Left colon (tissue), 2 donors: ENCODE measurements around the gene EFNA3. TPM values are rescaled to one million over a fixed set of nuclear protein-coding genes. Genes with fewer than 3 reads are reported as not detected.

ENCODE experiments used
- ATAC-seq: fragments of 200-7000 bp; cut with Tn5 transposase; one replicate; pipeline ENCODE4 v1.9.1; 2020; ENCODE audit warnings: mild to moderate bottlenecking, moderate library complexity
- DNase-seq, 2 donors: peaks; one replicate each; pipeline ENCODE4 v3.0.0-alpha.2; 2020
- intact Hi-C, 2 donors: fragments of 100-400 bp; cut with DNase I in 1 of 2; cut with micrococcal nuclease in 1 of 2; formaldehyde crosslinking; loops; one replicate each; pipeline versions ENCODE4 v1.11.2 to v1.14.0; 2022; cut with DNase I, micrococcal nuclease
- long read RNA-seq: library from polyadenylated mRNA; unstranded; transcript quantifications from one replicate; pipeline ENCODE4 v2.0.0, GENCODE V29; 2021
- total RNA-seq, 2 donors: library from RNA; stranded (reverse); fragmentation: NEBNext Ultra II Directional; extraction: Animal tissue kit (Norgen Biotek cat#: 25700); gene quantifications; one replicate each; pipeline ENCODE4 v1.2.1, GENCODE V29; 2021
- donor health status: DM: no; HTN: no; CAD: no.
- donor health status: DM: yes; HTN: yes; CAD: no.

The EFNA3 gene
- 10 to 100 TPM in 1 of 2 donors, 1 to 10 TPM in 1; 7.7 to 23.1 TPM for total RNA-seq
- long read RNA-seq, transcript EFNA3-201 (5 exons, 1,782 nt), result major isoform, 9 of 18 reads
- long read RNA-seq, partial matches to known transcripts, result 6 of 18 reads
- long read RNA-seq, other reads (novel, unspliced or antisense), result 2 of 18 reads

GRCh38 chr1:155078469-155079209 lies at the start of gene EFNA3:
Gene EFNA3 (plus strand): TSS chr1:155078837. CDS start chr1:155078942, 105 bp downstream.
- intact Hi-C loops, result no loop called here
- ATAC-seq (peak; percentile 52), DNase-seq (peak; percentile 75 to 88)

DNA sequence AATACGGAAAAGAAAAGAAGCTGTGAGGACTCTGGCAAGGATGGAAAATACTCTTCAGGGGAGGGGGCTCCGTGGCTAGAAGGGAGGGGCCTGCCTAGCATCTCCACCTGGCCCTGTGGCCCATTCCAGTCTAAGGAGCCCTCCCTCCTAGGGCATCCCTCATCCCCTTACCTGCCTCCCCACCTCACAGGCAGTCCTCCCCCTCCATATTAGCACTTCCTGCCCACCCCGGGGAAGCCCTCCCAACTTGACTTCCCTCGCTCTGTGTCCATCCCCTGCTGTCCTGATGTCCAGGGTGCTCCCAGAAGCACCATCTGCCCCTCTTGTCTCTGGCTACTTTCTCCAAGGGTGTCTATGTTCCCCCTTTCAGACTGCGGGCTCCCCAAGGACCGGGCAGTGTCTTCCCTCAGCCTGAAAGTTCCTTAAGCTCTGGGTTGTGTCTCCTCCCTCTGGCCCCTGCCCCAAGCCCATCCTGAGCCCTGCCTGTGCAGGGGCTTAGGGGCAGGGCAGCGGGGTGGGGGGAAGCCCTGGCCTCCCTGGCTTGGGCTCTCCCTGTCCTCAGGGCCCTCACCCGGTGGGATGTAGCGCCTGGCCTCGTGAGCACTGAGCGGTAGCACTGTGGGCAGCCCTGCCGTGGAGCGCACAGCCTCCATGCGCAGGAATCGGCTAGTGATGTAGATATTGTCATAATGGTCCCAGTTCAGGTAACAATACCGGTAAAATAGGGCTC lies 49.0 kb upstream of the EFNA3 start:
- no peak for DNase-seq
- intact Hi-C loops, result no loop called here
- no peak for ATAC-seq

- DNase-seq (no peak), ATAC-seq (no peak)
- intact Hi-C loops, result no loop called here
Observed at GRCh38 chr1:155030243-155030795, 48.3 kb upstream of the EFNA3 start.

- intact Hi-C loops, result no loop called here
- ATAC-seq (no peak), DNase-seq (no peak)
Observed at GRCh38 chr1:155030899-155031298, 47.7 kb upstream of the EFNA3 start.

DNA sequence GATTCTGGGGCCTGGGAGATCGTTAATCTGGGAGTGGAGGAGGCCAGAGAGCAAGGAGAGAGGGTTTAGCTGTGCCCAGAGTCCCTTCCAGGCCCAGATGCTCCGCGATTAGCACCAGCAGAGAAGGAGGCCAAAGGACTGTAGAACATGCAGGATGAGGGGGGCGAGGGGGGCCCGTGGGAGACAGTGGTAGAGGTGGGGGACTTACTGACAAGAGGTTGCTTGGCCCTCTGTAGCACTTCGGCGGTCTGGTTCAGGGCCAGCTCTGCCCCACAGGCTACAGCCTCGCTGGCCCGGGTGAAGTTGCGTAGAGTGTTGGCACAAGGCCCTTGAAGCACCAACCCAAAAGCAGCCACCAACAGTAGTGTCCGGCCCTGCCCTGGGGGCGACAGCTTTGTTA lies 45.8 kb upstream of the EFNA3 start:
- intact Hi-C loops, result no loop called here
- no peak for ATAC-seq
- DNase-seq, result no peak

- intact Hi-C loops, result no loop called here
- no peak for DNase-seq
Observed at GRCh38 chr1:155033524-155033923, 45.1 kb upstream of the EFNA3 start, which contains the start of the genes DCST1 and DCST2. Gene DCST1 (plus strand): TSS chr1:155033824. CDS start chr1:155034037, 213 bp downstream. Gene DCST2 (minus strand): TSS chr1:155033781. CDS start chr1:155033701, 80 bp downstream.

DNA sequence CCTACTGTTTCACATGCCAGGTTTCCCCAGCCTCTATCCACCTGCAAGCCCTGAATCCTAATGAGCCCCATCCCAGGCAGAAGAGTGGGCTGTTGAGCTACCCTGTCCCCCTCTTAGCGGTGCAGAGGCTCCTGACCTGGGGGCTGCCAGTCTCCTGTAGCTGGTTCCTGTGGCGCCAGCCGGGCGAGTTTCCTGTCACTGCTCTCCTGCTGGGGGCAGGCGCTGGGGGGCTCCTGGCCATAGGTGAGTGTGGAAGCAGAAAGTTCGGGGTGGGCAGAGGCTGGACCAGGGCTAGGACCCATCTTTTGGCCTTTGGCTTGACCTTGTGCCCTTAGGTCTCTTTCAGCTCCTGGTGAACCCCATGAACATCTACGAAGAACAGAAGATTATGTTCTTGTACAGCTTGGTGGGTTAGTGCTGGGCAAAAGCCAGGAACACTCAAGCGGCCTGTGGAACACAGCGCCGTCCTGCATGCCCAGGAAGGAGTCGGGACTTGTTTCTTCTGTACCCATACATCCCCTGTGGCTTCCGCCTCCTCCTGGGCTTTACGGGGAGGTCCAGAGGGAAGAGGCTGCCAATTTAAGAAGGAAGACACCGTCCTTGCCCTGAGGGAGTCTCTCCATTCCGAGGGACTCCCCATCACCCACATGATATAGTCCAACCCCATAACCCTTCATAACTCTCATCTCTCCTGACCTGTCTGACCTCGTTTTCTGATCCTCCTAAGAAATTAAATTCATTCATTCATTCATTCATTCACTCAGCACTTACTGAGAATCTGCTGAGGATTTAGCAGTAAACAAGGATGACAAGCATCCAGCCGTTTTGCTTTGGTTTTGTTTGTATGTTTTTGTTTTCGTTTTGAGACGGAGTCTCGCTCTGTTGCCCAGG lies 44.1 kb upstream of the EFNA3 start:
- intact Hi-C loops, result no loop called here
- no peak for ATAC-seq
- no peak for DNase-seq

More at GRCh38 chr1:155033524-155033923, 45.1 kb upstream of the EFNA3 start, which contains the start of the genes DCST1 and DCST2:
- no peak for ATAC-seq

- DNase-seq (no peak), ATAC-seq (no peak)
- intact Hi-C loops, result no loop called here
Observed at GRCh38 chr1:155035936-155036335, 42.7 kb upstream of the EFNA3 start.

GRCh38 chr1:155037043-155037442 lies 41.6 kb upstream of the EFNA3 start:
- intact Hi-C loops, result no loop called here
- ATAC-seq (no peak), DNase-seq (no peak)

DNA sequence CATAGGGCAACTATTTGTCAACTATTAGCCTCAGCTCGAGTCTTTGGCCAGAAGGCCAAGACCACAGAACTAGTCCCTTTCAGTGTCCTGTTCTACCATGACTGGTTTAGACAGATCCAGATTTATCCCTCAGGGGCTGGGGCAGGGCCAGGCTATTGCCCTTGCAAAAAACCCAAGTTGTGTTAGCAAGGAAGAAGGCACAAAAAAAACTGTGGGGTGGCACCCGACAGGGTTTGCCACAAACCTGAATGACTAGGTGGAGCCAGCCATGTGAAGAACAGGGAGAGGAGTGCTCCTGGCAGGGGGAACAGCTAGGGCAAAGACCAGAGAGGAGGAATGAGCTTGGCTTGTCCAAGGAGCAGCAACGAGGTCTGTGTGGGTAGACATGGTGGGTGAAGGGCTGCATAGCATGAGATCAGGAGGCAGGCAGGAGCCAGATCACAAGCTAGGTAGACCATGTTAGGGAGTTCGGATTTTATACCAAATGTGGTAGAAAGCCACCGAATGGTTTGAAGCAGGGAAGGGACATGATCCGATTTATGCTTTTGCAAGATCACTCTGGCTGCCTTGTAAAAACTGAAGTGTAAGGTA lies 40.7 kb upstream of the EFNA3 start:
- intact Hi-C loops, result no loop called here
- DNase-seq (peak; percentile 37 to 61), ATAC-seq (peak; percentile 74)

DNA sequence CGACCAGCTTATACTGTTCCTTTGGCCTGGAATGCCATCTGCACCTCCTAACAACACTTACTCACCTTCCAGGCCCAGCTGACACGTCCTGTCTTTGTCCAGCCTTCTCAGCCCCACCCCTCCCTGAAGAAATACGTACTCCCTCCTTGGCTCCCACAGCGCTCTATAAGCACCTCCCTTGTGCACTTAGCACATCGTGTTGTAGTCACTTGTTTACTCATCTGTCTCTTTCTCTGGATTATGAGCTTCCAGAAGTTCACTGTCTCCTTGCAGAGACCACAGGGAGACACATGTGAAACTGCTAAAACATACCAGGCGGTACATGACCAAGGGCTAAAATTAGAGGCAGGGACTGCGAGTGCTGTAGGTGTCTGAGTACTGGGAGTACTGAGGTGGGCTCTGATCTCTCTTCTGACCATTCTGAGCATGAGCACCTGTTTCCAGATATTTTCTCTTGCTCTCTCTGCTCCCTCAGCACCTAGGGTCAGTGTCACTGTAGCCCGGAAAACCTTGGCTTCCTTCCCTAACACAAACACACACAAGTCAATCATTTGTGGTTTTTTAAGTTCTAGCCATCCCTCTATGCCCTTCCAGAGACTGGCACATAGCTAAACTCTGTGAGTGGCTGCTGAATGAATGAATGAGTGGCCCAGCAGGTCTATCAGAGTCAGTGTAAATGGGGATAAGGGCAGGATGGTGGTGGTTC lies 39.9 kb upstream of the EFNA3 start:
- DNase-seq, result peak; percentile 63 to 87
- ATAC-seq, result peak; percentile 84
- intact Hi-C loops, result no loop called here

DNA sequence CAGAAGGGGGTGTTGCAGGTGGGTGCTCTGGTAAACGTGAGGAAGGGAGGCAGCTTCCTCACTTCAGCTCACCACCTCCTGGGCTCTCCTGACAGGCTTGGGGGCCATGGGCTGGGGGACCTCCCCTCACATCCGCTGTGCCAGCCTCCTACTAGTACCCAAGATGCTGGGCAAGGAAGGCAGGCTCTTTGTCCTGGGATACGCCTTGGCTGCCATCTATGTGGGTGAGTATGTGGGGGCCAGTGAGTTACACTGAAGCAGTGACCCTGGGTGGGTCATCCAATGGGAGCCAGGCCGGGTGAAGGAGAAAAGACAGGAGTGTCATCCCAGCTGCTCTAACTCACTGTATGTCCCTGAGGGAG lies 39.3 kb upstream of the EFNA3 start:
- intact Hi-C loops, result no loop called here
- DNase-seq, result no peak
- no peak for ATAC-seq

DNA sequence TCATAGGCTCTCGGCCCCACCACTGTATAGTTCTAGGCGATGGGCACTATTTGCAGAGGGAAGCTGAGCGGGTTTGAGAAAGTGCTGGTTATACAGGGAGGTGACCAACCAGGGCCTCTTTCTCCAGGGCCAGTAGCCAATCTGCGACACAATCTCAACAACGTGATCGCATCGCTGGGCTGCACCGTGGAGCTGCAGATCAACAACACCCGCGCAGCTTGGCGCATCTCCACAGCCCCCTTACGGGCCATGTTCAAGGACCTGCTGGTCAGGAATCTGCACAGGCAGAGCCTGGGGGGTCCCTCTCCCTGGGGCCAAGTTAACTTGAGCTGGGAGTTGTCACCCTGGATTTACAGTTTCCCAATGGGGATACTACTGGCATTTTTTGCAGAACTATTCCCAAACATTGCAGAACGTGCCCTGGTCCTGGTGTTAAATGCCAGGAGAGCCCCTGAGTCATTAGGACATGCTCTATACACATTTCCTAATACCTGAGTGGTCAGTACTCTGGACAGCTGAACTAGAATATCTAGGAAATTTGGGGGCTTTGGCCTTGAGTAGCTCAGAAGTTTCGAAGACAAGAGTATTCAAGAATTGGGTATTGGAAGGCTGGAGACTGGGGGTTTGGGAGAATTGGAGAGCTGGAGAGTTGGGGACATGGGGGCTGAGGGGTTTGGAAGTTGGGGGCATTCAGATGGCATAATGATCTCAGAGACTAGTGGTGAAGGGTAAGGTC lies 38.1 kb upstream of the EFNA3 start:
- intact Hi-C loops, result no loop called here
- no peak for DNase-seq
- ATAC-seq, result no peak

GRCh38 chr1:155042789-155043188 lies 35.8 kb upstream of the EFNA3 start:
- intact Hi-C loops, result no loop called here
- ATAC-seq (no peak), DNase-seq (no peak)

- intact Hi-C loops, result no loop called here
- peak; percentile 74 to 86 for DNase-seq
- ATAC-seq, result peak; percentile 72
Observed at GRCh38 chr1:155043301-155043702, 35.3 kb upstream of the EFNA3 start.

GRCh38 chr1:155043793-155044192 lies 34.8 kb upstream of the EFNA3 start:
- ATAC-seq, result peak; percentile 71
- intact Hi-C loops, result no loop called here
- peak; percentile 61 to 73 for DNase-seq

DNA sequence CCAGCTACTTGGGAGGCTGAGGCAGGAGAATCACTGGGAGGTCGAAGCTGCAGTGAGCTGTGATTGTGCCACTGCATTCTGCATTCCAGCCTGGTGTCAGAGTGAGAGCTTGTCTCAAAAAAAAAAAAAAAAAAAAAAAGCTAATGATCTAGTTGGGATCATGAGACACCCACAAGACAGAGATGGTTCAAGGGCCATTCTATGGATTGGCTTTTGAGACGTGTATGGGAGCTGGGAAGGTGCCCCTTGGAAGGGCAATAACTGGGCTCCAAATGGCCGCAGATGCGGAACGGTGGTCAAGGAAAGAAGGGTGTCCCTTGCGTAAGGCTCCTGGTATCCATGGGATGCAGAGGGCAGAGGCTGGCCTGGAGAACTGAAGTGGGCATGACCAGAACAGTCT lies 34.3 kb upstream of the EFNA3 start:
- DNase-seq (no peak), ATAC-seq (peak; percentile 5)
- intact Hi-C loops, result no loop called here
